GM12874 (cell line): Measurements from ENCODE around the gene PCDHGA2.
A peak's percentile ranks its signal among the peaks of the same experiment; 100 is the strongest.

ENCODE experiments used
- TF ChIP-seq, protein P1 (sequence below): IDR thresholded peaks from 2 replicates; pipeline ENCODE4 v1.5.1; 2011; ENCODE audit warnings: low read depth, mild to moderate bottlenecking, control low read depth, low read length, moderate library complexity; ENCODE audit not compliant: insufficient read depth

Gene PCDHGA2

DNA sequence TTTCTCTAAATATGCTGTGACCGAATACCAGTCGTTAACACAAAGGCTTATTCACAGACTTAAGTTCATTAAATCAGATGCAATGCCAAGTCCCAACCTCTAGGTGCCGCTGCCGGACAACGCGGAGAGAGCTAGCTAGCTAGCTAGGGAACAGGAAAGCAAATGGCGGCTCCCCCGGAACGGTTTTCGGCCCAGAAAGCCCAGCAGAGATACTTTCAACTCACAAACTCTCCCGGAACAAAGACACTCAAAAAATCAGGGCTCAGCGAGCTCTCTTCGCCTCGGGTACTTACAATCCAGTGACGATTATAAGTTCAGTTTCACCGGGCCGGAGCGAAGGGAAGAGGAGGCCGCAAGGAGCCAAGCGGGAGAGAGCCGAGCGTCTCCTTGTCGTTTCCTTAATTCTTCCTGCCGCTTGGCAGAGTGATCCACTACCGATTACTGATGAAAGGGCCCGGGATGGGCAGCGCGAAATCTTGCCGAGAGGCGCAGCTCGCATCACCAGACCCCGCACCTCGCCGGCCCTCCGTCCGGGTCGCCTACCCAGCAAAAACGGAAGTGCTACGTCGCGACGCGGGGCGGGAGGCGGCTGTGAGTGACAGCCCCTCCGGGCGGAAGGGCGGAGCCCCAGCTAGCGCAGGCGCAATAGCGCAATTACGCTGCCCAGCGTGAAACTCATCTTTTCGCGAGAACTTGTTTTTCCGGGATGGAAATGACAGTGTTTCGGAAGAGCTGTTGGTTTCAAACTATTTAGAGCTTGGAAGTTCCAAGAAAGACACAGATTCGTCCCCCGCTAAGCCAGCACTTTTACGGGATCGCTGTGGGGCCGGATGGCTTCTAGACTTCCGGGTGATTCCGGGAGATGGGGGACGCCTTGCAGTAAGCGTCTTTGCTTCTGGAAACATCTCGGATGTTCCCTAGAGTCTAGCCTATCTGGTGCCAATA is 18.1 kb upstream of the PCDHGA2 start, which contains the start of gene TAF7:
TSS of gene TAF7 (minus strand) at position 560 of the 945 bp plus-strand sequence. CDS start 740 bp downstream, outside the sequence.
- TF ChIP-seq, protein P1, sequence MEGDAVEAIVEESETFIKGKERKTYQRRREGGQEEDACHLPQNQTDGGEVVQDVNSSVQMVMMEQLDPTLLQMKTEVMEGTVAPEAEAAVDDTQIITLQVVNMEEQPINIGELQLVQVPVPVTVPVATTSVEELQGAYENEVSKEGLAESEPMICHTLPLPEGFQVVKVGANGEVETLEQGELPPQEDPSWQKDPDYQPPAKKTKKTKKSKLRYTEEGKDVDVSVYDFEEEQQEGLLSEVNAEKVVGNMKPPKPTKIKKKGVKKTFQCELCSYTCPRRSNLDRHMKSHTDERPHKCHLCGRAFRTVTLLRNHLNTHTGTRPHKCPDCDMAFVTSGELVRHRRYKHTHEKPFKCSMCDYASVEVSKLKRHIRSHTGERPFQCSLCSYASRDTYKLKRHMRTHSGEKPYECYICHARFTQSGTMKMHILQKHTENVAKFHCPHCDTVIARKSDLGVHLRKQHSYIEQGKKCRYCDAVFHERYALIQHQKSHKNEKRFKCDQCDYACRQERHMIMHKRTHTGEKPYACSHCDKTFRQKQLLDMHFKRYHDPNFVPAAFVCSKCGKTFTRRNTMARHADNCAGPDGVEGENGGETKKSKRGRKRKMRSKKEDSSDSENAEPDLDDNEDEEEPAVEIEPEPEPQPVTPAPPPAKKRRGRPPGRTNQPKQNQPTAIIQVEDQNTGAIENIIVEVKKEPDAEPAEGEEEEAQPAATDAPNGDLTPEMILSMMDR: peak; percentile 80

DNA sequence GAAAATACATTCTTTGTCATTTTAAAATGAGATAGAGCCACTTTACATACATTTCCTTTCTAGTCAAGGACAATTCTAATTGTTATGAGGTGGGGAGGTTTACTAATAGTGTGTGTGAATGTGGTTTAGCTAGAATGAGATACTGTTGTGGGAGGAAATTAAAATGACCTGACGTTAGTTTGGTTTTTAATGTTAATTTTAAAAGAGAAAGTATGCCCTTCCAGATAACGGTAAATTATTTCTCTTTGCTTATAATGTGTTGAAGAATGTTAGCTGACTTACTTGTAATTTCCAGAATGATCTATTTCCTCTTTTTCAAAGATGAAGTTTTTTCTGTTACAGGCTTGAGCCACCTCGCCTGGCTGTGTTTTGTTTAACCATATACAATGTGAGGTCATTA is 16.3 kb upstream of the PCDHGA2 start:
- TF ChIP-seq, protein P1: no peak

DNA sequence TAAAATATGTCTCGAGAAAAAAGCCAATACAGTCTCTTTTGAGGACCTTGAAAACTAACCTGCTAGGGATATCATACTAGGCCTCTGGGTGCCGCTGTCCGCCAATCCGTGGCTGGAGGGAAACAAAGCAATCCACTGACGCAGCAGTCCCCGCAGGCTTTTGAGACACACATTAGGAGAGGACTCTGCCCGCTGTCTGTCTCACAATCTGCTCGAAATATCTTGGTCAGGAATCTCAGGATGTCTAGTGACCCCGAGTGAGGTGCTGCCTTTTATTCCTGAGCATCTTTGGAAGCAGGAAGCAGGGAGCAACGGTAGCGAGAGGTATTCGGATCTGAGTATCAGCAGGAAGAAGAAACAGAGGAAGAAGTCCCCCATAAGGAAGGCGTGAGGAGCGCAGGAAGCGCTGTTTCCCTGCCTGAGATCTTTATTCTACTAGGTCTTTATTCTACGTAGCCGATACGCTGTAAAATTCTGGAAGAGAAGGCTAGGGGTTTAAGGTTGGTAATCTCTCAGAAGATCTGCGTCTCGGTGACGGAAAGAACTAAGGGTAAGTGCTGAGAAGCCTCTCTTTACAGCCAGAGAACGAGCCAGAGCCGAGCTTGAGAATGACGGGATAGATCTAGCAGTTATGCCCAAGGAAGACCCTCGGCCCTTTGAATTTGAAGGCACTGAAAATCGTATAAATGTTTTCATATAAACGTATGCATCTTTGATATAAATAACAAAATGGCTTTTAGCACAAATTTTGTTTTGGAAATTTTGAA is 12.3 kb upstream of the PCDHGA2 start:
- TF ChIP-seq, protein P1: peak; percentile 63; the same call in 1 of the 2 replicates

DNA sequence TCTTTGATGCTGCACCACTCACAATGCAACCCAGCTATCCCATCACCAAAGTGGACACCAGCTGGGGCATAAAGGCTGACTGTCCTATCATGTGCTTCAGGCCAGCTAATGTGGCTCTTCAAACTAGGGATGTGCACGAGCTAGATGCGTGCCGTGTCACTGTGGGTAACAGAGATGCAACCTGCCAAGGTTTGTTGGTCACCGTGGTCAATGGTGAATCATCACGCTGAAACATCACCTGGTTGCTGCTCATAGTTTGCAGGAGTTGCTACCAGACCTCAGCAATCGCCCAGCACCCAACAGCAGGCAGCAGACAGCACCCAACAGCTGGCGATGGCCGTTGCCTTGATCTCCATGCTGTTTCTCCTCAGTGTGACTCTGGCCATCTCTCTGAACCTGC is 10.3 kb upstream of the PCDHGA2 start:
- TF ChIP-seq, protein P1: no peak

DNA sequence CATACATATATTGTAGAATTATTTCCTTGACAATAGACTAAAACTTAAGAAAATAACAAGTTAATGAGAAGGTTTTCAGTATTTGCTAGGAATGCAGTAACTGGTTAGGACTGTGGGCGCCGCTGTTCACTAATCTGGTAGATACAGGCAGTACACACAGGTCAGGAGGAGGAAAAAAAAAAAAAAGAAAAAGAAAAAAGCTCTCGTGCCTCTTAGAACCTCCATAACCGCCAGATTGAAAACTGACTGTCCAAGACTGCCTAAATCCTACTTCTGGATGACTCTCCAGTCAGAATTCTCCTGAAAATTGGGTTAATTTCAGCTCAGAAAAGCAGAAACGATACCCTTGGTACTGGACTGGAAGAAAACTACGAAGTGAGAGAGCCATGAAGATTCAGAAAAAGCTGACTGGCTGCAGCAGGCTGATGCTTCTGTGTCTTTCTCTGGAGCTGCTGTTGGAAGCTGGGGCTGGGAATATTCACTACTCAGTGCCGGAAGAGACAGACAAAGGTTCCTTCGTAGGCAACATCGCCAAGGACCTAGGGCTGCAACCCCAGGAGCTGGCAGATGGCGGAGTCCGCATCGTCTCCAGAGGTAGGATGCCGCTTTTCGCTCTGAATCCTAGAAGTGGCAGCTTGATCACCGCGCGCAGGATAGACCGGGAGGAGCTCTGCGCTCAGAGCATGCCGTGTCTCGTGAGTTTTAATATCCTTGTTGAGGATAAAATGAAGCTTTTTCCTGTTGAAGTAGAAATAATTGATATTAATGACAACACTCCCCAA is 8.1 kb upstream of the PCDHGA2 start, which contains the start of gene PCDHGA1:
TSS of gene PCDHGA1 (plus strand) at position 216 of the 782 bp plus-strand sequence.
- TF ChIP-seq, protein P1: peak; percentile 45; the same call in 1 of the 2 replicates

DNA sequence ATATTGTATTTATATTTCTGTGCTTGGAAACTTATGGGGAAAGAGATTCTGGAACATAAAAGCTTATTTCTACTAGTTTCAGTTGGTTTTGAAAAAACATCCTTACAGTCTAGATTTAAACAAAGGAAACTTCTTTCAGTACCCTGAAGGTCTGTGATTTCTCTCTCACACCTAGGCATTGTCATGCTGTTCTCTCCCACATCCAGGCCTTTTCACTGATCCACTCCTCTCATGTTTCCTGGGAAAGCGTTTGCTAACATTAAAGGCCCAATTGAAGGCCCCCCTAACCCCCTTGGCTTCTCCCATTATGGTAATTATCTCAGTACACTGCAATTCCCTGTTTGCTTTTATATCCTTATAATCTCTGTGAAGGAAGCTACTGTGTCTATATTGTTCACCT is 4.2 kb downstream of the PCDHGA2 start:
- TF ChIP-seq, protein P1: no peak
